CD4-positive, alpha-beta T cell treated with Interferon gamma for 1 hour (primary cell): ENCODE data around the gene PLXNA4.

Experiments used
- DNase-seq: peaks from one replicate; pipeline ENCODE4 v3.0.0-alpha.2; 2020

The PLXNA4 gene

GRCh38 chr7:132221356-132221755, 354.9 kb downstream of the PLXNA4 start:
- no peak for DNase-seq

GRCh38 chr7:132220060-132220459, 356.2 kb downstream of the PLXNA4 start:
- no peak for DNase-seq

DNA sequence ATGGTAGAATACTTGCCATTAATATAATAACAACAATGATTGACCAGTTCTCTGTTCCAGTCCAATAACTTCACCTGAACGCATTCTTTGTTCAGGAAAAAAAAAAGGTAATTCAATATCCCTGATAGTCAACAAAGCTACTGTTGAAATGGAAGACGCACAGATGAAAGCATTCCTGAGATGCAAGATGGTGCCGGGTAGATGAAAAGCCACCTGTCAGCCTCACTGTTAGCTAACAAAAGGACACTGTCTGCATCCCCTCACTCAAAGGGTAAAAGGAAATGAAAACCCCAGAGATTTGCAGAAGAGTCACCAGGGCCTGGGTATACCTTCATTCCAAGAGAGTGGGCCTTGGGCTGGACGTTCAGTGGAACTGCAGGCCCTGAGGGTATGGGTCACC, 357.4 kb downstream of the PLXNA4 start:
- no peak for DNase-seq

DNA sequence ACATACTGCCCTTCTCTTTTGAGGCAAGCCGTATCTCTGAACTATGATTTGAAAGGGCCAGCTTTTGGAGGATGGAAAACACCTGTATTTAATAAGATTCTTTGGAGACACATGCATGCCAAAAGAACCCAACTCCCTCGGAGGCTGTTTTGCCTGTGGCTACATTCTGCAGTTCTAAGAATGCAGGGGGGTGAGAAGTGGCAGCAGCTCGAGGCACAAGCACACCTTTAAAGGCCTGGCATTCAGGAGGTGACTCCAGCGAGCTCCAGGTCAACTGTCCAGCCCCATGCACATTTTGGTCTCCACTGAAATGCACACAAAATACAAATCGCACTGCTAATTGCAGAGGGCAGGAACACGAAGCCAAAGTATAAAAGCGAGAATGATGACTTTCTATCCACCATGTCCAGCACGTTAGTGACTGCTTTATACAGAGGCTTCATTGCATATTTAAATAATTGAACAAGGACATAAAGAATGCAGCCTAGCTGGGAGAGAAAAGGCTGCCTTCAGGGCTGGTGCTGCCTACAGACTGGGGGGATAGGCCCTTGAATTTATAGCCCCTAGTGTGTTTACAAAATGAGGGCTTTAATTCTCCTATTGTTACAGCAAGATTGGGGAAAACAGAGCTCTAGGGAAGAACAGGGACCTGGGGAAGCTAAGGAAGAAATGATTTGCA, 359.3 kb downstream of the PLXNA4 start:
- DNase-seq: no peak

DNA sequence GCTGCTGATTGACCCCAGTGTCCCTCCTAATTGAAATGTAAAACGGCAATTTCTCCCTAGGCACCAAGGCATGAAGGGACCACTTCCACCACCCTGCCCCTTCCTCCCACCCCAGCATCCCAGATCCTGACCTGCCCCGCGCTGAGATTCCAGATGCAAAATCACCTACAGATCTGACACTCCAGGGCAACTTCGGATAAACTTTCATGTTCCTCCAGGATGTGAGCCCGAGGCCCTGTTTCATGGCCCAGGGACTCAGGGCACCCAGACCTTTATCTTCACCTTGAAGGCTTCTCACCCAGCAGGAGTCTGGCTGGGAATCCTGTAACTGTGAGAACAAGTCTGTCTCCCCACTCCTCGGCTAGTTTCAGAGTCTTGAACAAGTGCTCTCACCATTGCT, 361.8 kb downstream of the PLXNA4 start:
- no peak for DNase-seq

DNA sequence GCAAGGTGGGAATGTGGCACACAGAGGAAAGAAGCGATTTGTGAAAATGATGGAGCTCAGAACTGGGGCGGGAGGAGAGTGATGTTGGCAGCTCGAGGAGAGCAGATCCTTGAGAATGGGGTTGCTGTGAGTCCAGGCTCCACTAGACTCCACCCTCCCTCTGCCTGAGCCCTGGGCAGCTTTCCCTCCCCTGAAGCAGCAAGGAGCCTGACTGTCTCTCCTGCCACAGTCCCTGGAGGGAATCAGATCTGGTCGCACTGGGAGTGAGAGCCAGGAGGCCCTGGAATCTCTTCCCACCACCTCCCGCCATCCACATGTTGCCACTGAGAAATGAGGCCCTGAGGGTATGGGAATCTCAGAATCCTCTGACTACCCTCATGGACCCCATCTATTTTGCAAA, 362.7 kb downstream of the PLXNA4 start:
- DNase-seq: no peak

DNA sequence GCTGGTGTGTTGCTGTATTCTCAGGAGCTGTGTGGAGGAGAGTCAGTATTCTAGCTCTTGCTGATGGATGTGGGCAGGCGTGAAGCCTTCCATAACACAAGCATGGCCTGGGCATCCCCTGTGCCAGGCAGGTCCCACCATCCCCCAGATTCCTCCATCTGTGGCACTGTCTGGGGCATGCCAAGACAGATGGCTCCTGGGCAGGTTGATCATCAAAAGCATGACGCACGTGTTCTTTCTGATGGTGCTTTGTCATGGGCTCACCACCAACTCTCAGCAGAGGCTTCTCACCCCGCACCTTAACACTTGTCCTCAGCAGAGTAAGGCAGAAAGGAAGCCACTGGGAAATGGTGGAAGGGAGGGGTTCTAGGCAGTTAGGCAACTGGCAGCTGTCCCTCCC, 364.3 kb downstream of the PLXNA4 start:
- no peak for DNase-seq

DNA sequence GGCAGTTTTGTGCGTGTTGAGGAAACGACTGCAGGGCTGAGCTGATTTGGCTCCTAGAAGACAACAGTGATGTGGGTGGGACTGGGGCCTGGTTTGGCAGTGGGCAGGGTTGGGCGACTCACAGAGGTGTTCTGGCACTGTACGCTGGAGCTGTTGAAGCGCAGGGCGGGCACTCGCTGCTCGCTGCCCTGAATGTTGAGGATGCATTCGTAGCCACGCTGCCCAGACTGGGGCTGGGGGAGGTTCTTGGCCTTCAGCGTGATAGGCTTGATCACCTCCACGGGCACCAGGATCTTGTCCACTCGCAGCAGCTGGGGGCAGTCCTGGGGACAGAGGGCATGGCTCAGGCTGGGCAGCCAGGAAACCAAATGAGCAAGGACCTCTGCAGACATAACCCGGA, 365.4 kb downstream of the PLXNA4 start:
- DNase-seq: no peak

DNA sequence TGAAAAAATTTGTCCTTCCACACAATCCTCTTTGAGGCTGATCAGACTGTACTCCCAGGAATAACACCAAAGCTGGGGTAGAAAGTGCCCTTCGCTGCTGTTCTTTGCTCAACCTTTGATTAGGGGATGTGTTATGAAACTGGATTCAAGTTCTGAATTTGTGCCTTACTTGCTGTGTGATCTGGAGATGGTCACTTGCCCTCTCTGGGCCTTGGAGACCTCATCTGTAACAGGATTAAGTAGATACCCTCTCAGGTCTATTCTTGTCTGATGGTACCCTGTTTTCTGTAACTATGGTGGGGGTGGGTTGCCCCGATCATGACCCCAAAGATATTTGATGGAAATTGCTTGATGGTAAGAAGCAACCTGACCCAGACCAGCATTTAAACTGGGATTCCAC, 368.5 kb downstream of the PLXNA4 start:
- DNase-seq: no peak

- no peak for DNase-seq
Measured at GRCh38 chr7:132207211-132207610, 369.1 kb downstream of the PLXNA4 start.

DNA sequence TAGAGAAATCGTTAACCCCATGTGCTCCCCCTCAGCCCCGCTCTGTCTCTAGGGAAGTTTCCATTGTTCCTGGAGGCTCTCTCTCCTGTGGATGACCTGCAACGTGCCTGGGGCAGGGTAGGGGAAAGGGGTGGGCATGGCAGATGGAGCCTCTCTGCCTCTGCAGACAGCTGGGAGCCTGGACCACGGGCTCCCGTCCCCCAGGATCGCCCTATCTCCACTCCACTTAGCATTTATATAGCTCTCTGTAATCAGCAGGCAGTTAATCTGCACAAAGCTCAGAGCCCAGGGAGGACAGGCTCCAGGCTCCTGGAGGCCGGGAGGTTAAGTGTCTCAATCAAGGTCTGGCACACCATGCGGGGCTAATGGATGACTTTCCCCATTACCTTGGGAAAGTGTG, 369.7 kb downstream of the PLXNA4 start:
- DNase-seq: no peak

DNA sequence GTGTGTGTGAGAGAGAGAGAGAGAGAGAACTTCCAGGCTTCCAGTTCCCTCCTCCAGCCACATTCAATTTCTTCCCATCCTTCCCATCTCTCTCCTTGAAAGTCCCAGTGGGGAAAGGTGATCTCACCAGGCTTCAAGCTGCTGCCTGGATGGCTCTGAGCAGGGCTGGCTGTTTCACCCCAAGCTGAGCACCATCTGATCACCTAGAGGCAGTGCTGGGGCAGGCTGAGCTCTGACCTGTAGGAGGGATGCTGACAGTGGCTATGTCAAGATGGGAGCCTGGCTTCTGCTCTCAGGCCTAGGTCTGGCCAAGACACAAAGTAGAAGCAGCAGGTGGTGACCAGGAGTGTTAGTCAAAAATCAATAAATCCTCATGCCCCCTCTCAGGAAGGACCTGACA, 370.8 kb downstream of the PLXNA4 start:
- DNase-seq: no peak

- no peak for DNase-seq
Measured at GRCh38 chr7:132203021-132203420, 373.2 kb downstream of the PLXNA4 start.

GRCh38 chr7:132202541-132202940, 373.7 kb downstream of the PLXNA4 start:
- no peak for DNase-seq

- no peak for DNase-seq
Measured at GRCh38 chr7:132200141-132200540, 376.1 kb downstream of the PLXNA4 start.

DNA sequence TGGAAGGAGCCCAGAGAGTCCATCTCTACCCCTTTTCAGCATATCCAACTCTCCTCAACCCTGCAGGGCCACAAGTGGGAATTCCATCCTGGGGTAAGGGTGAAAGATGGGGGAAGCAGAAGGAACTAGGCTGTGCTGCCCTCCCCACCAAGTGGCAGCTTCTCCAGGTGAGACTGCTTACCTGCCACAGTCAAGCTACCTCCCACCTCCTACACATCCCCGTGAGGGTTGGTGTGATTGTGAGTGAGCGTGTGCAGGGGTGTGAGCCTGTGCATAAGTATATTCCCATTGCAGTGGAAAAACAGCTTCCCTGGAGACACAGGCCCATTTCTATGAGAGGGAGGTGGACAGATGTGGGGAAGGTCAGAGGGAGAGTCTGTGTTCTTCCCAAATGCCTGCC, 376.6 kb downstream of the PLXNA4 start:
- DNase-seq: no peak

- no peak for DNase-seq
Measured at GRCh38 chr7:132197772-132198171, 378.5 kb downstream of the PLXNA4 start.

DNA sequence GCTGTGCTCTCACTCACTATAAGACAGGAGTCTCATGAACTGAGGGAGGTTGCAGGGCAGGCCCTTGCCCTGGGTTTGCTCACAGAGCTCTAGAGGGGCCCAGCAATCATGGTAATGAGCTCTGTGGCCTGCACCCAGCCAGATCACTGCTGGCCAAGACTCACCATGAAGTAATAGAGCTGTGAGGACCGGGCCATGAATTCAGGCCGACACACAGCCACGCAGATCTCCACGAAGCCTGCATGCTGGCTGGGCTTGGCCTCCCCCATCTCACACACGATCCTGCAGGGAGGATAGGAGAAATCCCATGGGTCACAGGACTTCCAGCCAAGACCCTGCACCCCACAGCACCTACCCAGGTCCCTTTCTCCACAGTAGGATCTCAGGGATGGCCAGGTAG, 382.4 kb downstream of the PLXNA4 start:
- no peak for DNase-seq

DNA sequence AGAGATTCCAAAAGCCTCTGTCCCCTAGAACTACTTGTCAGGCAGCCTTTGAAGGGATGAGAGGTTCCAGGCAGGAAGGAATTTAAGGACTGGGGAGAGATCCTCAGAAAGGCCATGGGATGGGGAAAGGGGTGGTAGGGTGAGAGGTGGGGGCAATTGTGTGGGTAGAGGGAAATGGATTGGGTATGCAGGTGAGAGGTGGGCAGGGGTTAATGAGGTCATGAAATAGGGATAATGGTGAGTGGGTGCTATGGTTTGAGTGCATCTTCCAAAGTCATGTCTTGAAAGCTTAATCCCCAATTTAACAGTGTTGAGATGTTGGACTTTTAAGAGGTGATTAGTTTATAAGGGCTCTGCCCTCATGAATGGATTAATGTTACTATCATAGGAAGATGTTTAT, 383.5 kb downstream of the PLXNA4 start:
- no peak for DNase-seq

DNA sequence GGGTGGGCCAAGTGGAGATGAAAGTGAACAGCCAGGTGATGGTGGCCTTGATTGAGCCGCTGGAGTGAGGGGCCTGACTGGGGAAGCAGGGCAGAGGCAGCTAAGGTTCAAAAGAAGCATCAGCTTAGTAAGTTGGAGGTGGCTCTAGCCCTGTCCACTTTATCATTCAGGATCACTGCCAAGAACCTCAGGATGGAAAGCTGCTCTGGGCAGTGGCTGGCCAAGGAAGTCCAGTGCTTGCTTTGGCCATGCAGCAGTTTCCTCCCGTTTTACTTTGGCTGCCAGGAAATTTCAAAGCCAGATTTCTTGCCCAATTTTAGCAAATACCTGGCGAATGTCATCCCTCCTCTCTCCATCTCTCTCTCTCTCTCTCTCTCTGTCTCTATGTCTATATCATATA, 384.9 kb downstream of the PLXNA4 start:
- no peak for DNase-seq

DNA sequence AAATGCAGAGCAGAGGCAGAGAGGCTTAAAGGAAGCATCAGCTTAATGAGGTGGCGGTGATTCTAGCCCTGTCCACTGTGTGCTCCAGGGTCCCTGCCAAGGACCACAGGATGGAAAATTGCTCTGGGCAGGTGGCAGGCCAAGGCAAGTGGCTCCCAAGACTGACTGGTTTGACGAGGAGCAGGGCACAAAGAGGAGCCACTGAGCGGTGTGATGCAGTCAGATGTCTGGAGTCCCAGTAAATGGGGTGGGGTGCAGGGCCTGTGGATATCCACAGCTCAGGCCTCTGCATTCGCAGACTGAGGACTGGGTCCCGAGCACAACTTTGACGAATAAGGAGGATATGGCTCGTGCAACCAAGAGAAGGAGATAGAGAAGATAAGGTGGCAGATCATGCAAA, 385.6 kb downstream of the PLXNA4 start:
- no peak for DNase-seq

- DNase-seq: no peak
Measured at GRCh38 chr7:132189881-132190280, 386.4 kb downstream of the PLXNA4 start.

GRCh38 chr7:132187869-132188789, 388.1 kb downstream of the PLXNA4 start:
- DNase-seq: no peak

GRCh38 chr7:132187391-132187790, 388.9 kb downstream of the PLXNA4 start:
- no peak for DNase-seq

DNA sequence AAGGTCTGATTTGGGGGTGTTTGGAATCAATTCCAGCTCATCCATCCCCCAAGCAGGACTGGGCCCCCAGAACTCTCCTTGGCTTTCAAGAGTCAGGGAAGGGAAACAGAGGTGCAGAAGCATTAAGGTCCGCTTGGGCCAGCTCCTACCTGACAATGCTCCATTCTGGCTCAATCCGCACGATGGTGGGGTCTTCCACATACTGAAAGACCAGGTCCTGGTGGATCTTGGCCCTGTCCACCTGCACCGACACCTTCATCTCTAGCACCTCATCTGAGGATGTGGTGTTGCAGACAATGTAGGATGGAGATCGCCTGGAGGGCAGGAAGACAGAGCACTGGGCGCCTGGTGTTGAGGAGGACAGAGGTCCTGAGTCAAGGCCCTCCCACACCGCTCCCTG, 391.1 kb downstream of the PLXNA4 start:
- DNase-seq: no peak
